HepG2 (cell line): ENCODE measurements around the gene GBP2. TPM values are rescaled to one million over a fixed set of nuclear protein-coding genes. Genes with fewer than 3 reads are reported as not detected.

ENCODE experiments used
- ATAC-seq: fragments of 200-7000 bp; cut with Tn5 transposase; 3 replicates; pipeline ENCODE4 v1.9.1; 2020; ENCODE audit warnings: mild to moderate bottlenecking, moderate library complexity
- BruUV-seq: library from RNA; stranded (reverse); fragments of 400-500 nt; replicated peaks from 2 replicates; lab custom pipeline; 2021; lab: Mats Ljungman, UMichigan
- CTCF ChIA-PET: fragments of 300-600 bp; formaldehyde crosslinking; extraction: SDS; loops from one replicate; lab custom pipeline; 2021; ENCODE audit warnings: low total read pairs, inconsistent platforms, low intra/inter-chr PET ratio; lab: Yijun Ruan, JAX
- POLR2A ChIA-PET: fragments of 350-600 bp; sonication (Branson Sonifier 250); formaldehyde crosslinking; loops from one replicate; lab custom pipeline; 2020; ENCODE audit warnings: antibody characterized with exemption, inconsistent platforms; lab: Yijun Ruan, JAX
- DNase-seq: peaks from one replicate; pipeline ENCODE4 v3.0.0-alpha.2; 2015; ENCODE audit warnings: low spot score
- FAIRE-seq: peaks from 3 replicates; lab custom pipeline; 2011; peaks lifted over from hg19 to GRCh38; lab: Jason Lieb, UNC
- H2AFZ ChIP-seq: one replicate; pipeline ENCODE4 v1.6.1; 2011; ENCODE audit warnings: low read length, inconsistent platforms
- H3K27ac ChIP-seq: fragments of 300-600 bp; 3 replicates; pipeline ENCODE4 v1.8.0; 2011; ENCODE audit warnings: mixed run types, mild to moderate bottlenecking, mixed read lengths, low read length, inconsistent platforms; ENCODE audit not compliant: insufficient read depth; ENCODE audit errors: extremely low read length
- H3K27me3 ChIP-seq, 2 experiments: fragments of 200-600 bp in 1 of 2; 2 replicates in 1 of 2; 3 replicates in 1 of 2; pipeline versions ENCODE4 v1.6.0 to v1.8.0; 2011; ENCODE audit warnings: low read length in 2 of 2, mild to moderate bottlenecking in 2 of 2, moderate library complexity in 2 of 2, inconsistent platforms in 1 of 2; ENCODE audit not compliant: insufficient read depth in 2 of 2, control insufficient read depth in 1 of 2
- H3K36me3 ChIP-seq, 2 experiments: fragments of 200-600 bp in 1 of 2; replicated peaks in 1 of 2; 2 replicates in 1 of 2; 3 replicates in 1 of 2; pipeline versions ENCODE4 v1.5.1 to v1.8.0; 2011; ENCODE audit warnings: low read length in 2 of 2, inconsistent platforms in 1 of 2; ENCODE audit not compliant: insufficient read depth in 2 of 2, control insufficient read depth in 1 of 2
- H3K4me1 ChIP-seq: 2 replicates; pipeline ENCODE4 v1.5.1; 2012; ENCODE audit warnings: low read length, inconsistent platforms; ENCODE audit not compliant: insufficient read depth
- H3K4me2 ChIP-seq: 2 replicates; pipeline ENCODE4 v1.6.0; 2011; ENCODE audit warnings: low read depth, low read length, inconsistent platforms
- H3K4me3 ChIP-seq, 3 experiments: fragments of 200-600 bp in 1 of 3; sonication (generic), shearing (Covaris generic) in 1 of 3; replicated peaks in 1 of 3; 2 replicates each; pipeline ENCODE4 v1.5.1; 2011 to 2016; ENCODE audit warnings: low read length in 3 of 3, inconsistent platforms in 2 of 3, low read depth in 2 of 3, mild to moderate bottlenecking in 2 of 3, control low read depth in 1 of 3, mixed read lengths in 1 of 3; ENCODE audit not compliant: insufficient read depth in 1 of 3
- H3K79me2 ChIP-seq: one replicate; pipeline ENCODE4 v1.6.1; 2011; ENCODE audit warnings: low read length, inconsistent platforms; ENCODE audit not compliant: insufficient read depth
- H3K9ac ChIP-seq: 2 replicates; pipeline ENCODE4 v1.6.0; 2011; ENCODE audit warnings: mild to moderate bottlenecking, low read depth, low read length, inconsistent platforms; ENCODE audit not compliant: insufficient read depth
- H3K9me3 ChIP-seq: 2 replicates; pipeline ENCODE4 v1.5.1; 2012; ENCODE audit warnings: mild to moderate bottlenecking, low read length
- H4K20me1 ChIP-seq: 2 replicates; pipeline ENCODE4 v1.6.0; 2011; ENCODE audit warnings: inconsistent platforms, mild to moderate bottlenecking, low read length, moderate library complexity; ENCODE audit not compliant: insufficient read depth
- EED ChIP-seq: sonication (generic); formaldehyde crosslinking; IDR thresholded peaks from 2 replicates; pipeline ENCODE4 v1.5.0; 2020; ENCODE audit warnings: mild to moderate bottlenecking, missing genetic modification reagents
- ERF ChIP-seq: IDR thresholded peaks from 2 replicates; pipeline ENCODE4 v1.6.1; 2018; ENCODE audit warnings: missing biosample characterization, missing genetic modification reagents
- GFI1 ChIP-seq: sonication (generic); formaldehyde crosslinking; IDR thresholded peaks from 2 replicates; pipeline ENCODE4 v1.5.0; 2020; ENCODE audit warnings: missing genetic modification reagents, mild to moderate bottlenecking, borderline replicate concordance
- SRF ChIP-seq: IDR thresholded peaks from 2 replicates; pipeline ENCODE4 v1.6.1; 2011; ENCODE audit warnings: mild to moderate bottlenecking, low read depth, low read length, moderate library complexity
- ZFP1 ChIP-seq: IDR thresholded peaks from 2 replicates; pipeline ENCODE4 v1.6.1; 2016
- ZNF460 ChIP-seq: sonication (generic); formaldehyde crosslinking; IDR thresholded peaks from 2 replicates; pipeline ENCODE4 v1.5.1; 2020; ENCODE audit warnings: missing genetic modification reagents, mild to moderate bottlenecking, borderline replicate concordance
- ZNF816 ChIP-seq: sonication (generic); formaldehyde crosslinking; IDR thresholded peaks from 2 replicates; pipeline ENCODE4 v1.8.0; 2022; ENCODE audit warnings: missing genetic modification reagents, mild to moderate bottlenecking, borderline replicate concordance
- WGBS: methylation state at CpG from one replicate; pipeline ENCODE4 v1.1.6; 2017; ENCODE audit warnings: low lambda C conversion rate; 5-methylcytosine and 5-hydroxymethylcytosine counted together
- in situ Hi-C: cut with HindIII; loops from 2 replicates; pipeline ENCODE4 v1.10.0; 2017; ENCODE audit warnings: low pct_unique_long_range_greater_than_20kb; ENCODE audit not compliant: extremely low pct_ligation_motif_present
- intact Hi-C: fragments of 100-400 bp; cut with micrococcal nuclease; formaldehyde crosslinking; loops from one replicate; pipeline ENCODE4 v1.10.0; 2022; ENCODE audit not compliant: unreplicated experiment
- polyA plus RNA-seq, 8 experiments: library from polyadenylated mRNA; depleted of rRNA in 3 of 8; stranded (reverse) in 7 of 8; unstranded in 1 of 8; fragments of >200 nt; fragmentation: Illumina TruSeq in 4 of 8; extraction: Trizol in 4 of 8; gene quantifications; 2 replicates each; pipeline versions ENCODE4 v1.2.1 to v1.2.3, GENCODE V29; 2011 to 2016; ENCODE audit warnings: low read depth in 4 of 8, missing spikeins in 1 of 8, mixed read lengths in 1 of 8; ENCODE audit not compliant: insufficient read depth in 1 of 8
- total RNA-seq, 5 experiments: library from RNA; depleted of rRNA; stranded (reverse); fragments of >200 nt; fragmentation: Illumina TruSeq; extraction: Trizol; gene quantifications; 2 replicates each; pipeline ENCODE4 v1.2.3, GENCODE V29; 2016; ENCODE audit warnings: low read depth in 1 of 5
- TF ChIP-seq, protein P1 (sequence below): sonication (generic); formaldehyde crosslinking; IDR thresholded peaks from 2 replicates; pipeline ENCODE4 v1.8.0; 2022; ENCODE audit warnings: mild to moderate bottlenecking, missing genetic modification reagents, moderate library complexity

GBP2 gene
- total and polyA plus RNA-seq, 2 of the 13 experiments (the other 11 are each of a cell fraction or from before 2014, with no cell fraction given) = 5.1 to 6.2 TPM

DNA sequence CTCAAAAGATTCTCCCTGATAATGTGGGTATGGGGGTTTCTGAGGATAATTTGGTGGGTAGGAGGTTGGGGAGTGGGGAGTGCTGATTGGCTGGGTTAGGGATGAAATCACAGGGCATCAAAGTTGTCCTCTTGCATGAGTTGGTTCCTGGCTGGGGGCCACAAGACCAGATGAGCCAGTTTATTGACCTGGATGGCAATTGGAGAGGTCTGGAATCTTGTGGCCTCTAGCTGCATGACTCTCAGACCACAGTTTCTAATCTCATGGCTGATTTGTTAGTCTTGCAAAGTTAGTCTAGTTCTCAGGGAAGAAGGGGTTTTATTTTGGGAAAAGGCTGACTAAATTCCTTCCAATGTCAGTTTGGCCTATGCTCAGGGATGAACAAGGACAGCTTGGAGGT, 57.6 kb downstream of the GBP2 start:
- no peak for ATAC-seq
- in situ Hi-C loops = no loop called here

DNA sequence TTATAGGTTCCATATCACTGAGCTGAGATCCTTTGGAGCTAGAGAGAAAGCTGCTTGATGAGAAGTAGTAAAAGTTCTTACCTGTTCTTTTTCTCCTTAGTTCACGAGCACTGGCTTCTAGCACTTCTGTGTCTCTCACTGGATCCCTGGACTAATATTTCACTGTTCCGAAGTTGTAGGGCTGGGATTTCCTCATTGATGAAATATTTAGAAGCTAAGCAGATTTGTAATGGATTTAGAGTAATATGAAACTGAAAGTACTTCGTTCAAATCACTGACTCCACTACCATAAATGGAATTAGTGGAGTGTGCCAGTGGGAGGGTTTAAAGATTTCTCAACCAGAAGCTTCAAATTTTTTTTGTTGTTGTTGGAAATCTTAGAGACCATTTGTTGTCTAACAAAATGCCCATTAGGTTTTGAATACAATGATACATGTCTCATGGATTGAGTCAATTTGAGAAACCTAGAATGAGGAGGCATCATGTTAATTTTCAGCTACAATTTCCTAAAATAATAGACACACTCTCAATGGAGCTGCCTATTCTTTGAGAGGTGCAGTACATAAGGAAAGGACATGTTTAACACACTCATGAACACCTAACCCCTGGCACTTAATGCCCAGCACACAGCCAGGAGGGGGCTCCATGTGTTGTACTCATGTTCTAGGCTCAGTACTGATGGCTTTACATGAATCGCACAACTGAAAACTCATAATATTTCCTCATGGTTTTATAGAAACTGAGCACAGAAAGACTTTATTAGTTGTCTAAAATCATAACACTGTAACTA, 60.6 kb downstream of the GBP2 start, which contains the start of gene GBP1:
TSS of gene GBP1 (minus strand) at position 130 of the 790 bp plus-strand sequence. CDS start 1,974 bp downstream, outside the sequence.
- FAIRE-seq = peak; percentile 15
- H3K79me2 ChIP-seq = no peaks in the 10 kb centered on the region
- DNase-seq = peak; percentile 22
- peak within 1 kb of the TSS; percentile 46; the same call in 1 of the 2 replicates for H3K9ac ChIP-seq
- H3K27ac ChIP-seq = no peak within 1 kb of the TSS
- CTCF ChIA-PET = no interaction called here
- TF ChIP-seq ZFP1 (no peak), ZNF460 (CRISPR knock-in tag) (no peak), SRF (peak; percentile 84)
- no peaks in the 10 kb centered on the region for H3K27me3 ChIP-seq
- WGBS = 29% methylated on average over 4 of the region's 4 CpGs
- intact Hi-C loops (no loop called here), in situ Hi-C loops (no loop called here)
- peak; percentile 66 for ATAC-seq
- peak within 1 kb of the TSS; percentile 50 to 69 (median 54) for H3K4me3 ChIP-seq
- no peaks in the 10 kb centered on the region for H3K36me3 ChIP-seq
- no TSS peak for BruUV-seq
- peaks cover 15% of the 10 kb centered on the region for H3K4me1 ChIP-seq
- POLR2A ChIA-PET = no interaction called here
- H4K20me1 ChIP-seq = no peaks in the 10 kb centered on the region
- no peaks in the 10 kb centered on the region for H3K9me3 ChIP-seq
- H3K4me2 ChIP-seq = peak within 1 kb of the TSS; percentile 75
- H2AFZ ChIP-seq = peak within 1 kb of the TSS; percentile 66

More for the DNA sequence above, 57.6 kb downstream of the GBP2 start:
- Histone ChIP-seq H3K4me1 (peaks cover 30% of the 10 kb centered on the region), H4K20me1 (no peaks in the 10 kb centered on the region), H3K9me3 (no peaks in the 10 kb centered on the region), H3K27ac (no peak overlapping the region), H3K4me2 (no peak overlapping the region), H2AFZ (no peak overlapping the region), H3K4me3 (no peak overlapping the region), H3K9ac (no peak overlapping the region), H3K79me2 (no peaks in the 10 kb centered on the region), H3K27me3 (no peaks in the 10 kb centered on the region), H3K36me3 (no peaks in the 10 kb centered on the region)
- TF ChIP-seq ERF = no peak
- TF ChIP-seq, protein P1, sequence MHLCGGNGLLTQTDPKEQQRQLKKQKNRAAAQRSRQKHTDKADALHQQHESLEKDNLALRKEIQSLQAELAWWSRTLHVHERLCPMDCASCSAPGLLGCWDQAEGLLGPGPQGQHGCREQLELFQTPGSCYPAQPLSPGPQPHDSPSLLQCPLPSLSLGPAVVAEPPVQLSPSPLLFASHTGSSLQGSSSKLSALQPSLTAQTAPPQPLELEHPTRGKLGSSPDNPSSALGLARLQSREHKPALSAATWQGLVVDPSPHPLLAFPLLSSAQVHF (CRISPR knock-in tag) = no peak
- TF ChIP-seq ZNF816 (CRISPR knock-in tag) = no peak
- TF ChIP-seq EED (CRISPR knock-in tag) = no peak
- no peak for TF ChIP-seq GFI1 (CRISPR knock-in tag)
- DNase-seq (no peak), FAIRE-seq (no peak)
- BruUV-seq = no TSS peak
- ChIA-PET POLR2A (no interaction called here), CTCF (no interaction called here)
- intact Hi-C loops = no loop called here
